HG03457 (cell line): ENCODE results near the gene UPP2.

Source experiments
- ATAC-seq: cut with Tn5 transposase; IDR thresholded peaks from one replicate; pipeline ENCODE4 v1.9.1; 2021; ENCODE audit warnings: moderate number of reproducible peaks; ENCODE audit not compliant: unreplicated experiment

UPP2 gene

GRCh38 chr2:158135096-158135495, 33.4 kb downstream of the UPP2 start:
- ATAC-seq = no peak

GRCh38 chr2:158138255-158138654, 36.6 kb downstream of the UPP2 start:
- no peak for ATAC-seq

- no peak for ATAC-seq
These were observed 38.5 kb downstream of the UPP2 start for GRCh38 chr2:158140201-158140600.

- no peak for ATAC-seq
These were observed 40.5 kb downstream of the UPP2 start for GRCh38 chr2:158142165-158142564.

GRCh38 chr2:158142568-158143332, 41.1 kb downstream of the UPP2 start:
- ATAC-seq = no peak

GRCh38 chr2:158143703-158144360, 42.2 kb downstream of the UPP2 start:
- no peak for ATAC-seq

GRCh38 chr2:158144914-158145625, 43.4 kb downstream of the UPP2 start:
- ATAC-seq = no peak

GRCh38 chr2:158153270-158154015, 51.8 kb downstream of the UPP2 start:
- ATAC-seq = no peak

- ATAC-seq = no peak
These were observed 52.9 kb downstream of the UPP2 start for GRCh38 chr2:158154596-158154995.

GRCh38 chr2:158172719-158173118, 71.0 kb downstream of the UPP2 start:
- ATAC-seq = no peak

- ATAC-seq = no peak
These were observed 72.8 kb downstream of the UPP2 start for GRCh38 chr2:158174495-158174894.

- no peak for ATAC-seq
These were observed 73.3 kb downstream of the UPP2 start for GRCh38 chr2:158174956-158175355.

GRCh38 chr2:158178646-158179045, 77.0 kb downstream of the UPP2 start:
- ATAC-seq = no peak

GRCh38 chr2:158179660-158180059, 78.0 kb downstream of the UPP2 start:
- no peak for ATAC-seq

- ATAC-seq = no peak
These were observed 79.5 kb downstream of the UPP2 start for GRCh38 chr2:158181171-158181570.

- no peak for ATAC-seq
These were observed 81.1 kb downstream of the UPP2 start for GRCh38 chr2:158182676-158183295.

- no peak for ATAC-seq
These were observed 82.3 kb downstream of the UPP2 start for GRCh38 chr2:158184001-158184400.

GRCh38 chr2:158184556-158185343, 83.1 kb downstream of the UPP2 start:
- ATAC-seq = no peak
